ENCODE measurements around the gene TTF1.

DNA sequence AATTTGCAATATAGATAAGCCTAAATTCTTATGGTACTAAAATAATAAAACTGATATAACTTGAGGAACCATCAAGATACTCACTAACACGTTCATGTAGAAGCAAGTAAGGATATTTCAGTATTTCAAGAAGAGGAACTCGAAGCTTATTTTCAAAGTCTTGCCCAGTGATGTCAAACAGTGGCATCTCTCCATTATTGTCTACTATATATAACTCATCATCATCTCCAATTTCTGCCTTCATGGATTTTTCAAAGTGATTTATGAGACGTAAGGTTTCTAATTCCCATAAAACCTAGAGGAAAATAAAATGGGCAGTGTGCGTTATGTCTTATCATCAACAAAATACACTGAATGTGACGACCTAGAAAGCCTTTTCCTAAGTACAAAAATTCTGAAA, 60.5 kb downstream of the TTF1 start:
- TF ChIP-seq, protein P1, sequence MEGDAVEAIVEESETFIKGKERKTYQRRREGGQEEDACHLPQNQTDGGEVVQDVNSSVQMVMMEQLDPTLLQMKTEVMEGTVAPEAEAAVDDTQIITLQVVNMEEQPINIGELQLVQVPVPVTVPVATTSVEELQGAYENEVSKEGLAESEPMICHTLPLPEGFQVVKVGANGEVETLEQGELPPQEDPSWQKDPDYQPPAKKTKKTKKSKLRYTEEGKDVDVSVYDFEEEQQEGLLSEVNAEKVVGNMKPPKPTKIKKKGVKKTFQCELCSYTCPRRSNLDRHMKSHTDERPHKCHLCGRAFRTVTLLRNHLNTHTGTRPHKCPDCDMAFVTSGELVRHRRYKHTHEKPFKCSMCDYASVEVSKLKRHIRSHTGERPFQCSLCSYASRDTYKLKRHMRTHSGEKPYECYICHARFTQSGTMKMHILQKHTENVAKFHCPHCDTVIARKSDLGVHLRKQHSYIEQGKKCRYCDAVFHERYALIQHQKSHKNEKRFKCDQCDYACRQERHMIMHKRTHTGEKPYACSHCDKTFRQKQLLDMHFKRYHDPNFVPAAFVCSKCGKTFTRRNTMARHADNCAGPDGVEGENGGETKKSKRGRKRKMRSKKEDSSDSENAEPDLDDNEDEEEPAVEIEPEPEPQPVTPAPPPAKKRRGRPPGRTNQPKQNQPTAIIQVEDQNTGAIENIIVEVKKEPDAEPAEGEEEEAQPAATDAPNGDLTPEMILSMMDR (IDR thresholded peaks at IDR 0.05): no peak
- TF ChIP-seq POLR2AphosphoS5 (IDR thresholded peaks at IDR 0.05) (no peak), POLR2A (IDR thresholded peaks at IDR 0.05) (no peak)
